Mesothelial cell of epicardium (in vitro differentiated cells): ENCODE results near the gene RHOBTB1. TPM values are rescaled to one million over a fixed set of nuclear protein-coding genes. Genes with fewer than 3 reads are reported as not detected.
"Not testable (repeated sequence)": the region's sequence is repeated elsewhere in the genome, so short reads cannot be mapped to it uniquely, and the experiment has no call there.

Source experiments
- DNase-seq, 2 experiments: peaks; one replicate each; pipeline ENCODE4 v3.0.0; 2021; ENCODE audit warnings: low spot score in 2 of 2; ENCODE audit not compliant: unreplicated experiment in 2 of 2
- H3K27ac Mint-ChIP-seq: 2 replicates; pipeline ENCODE4 v1.8.0; 2021; ENCODE audit warnings: mixed read lengths
- H3K27me3 Mint-ChIP-seq: 2 replicates; pipeline ENCODE4 v1.8.0; 2021; ENCODE audit warnings: low read depth, mixed read lengths
- H3K36me3 Mint-ChIP-seq: 2 replicates; pipeline ENCODE4 v1.8.0; 2021; ENCODE audit warnings: mixed read lengths
- H3K4me1 Mint-ChIP-seq: 2 replicates; pipeline ENCODE4 v1.8.0; 2021; ENCODE audit warnings: mixed read lengths
- H3K4me3 Mint-ChIP-seq: 2 replicates; pipeline ENCODE4 v1.8.0; 2021; ENCODE audit warnings: mild to moderate bottlenecking, moderate library complexity, mixed read lengths
- H3K9me3 Mint-ChIP-seq: 2 replicates; pipeline ENCODE4 v1.8.0; 2021; ENCODE audit warnings: mixed read lengths
- total RNA-seq: library from RNA; stranded (reverse); gene quantifications from 3 replicates; pipeline ENCODE4 v1.2.1, GENCODE V29; 2021
- TF ChIP-seq, protein P1 (sequence below): fragments of 200-600 bp; sonication (generic); IDR thresholded peaks from one replicate; pipeline ENCODE4 v1.5.0; 2021; ENCODE audit warnings: antibody characterized with exemption; ENCODE audit not compliant: unreplicated experiment

Gene RHOBTB1
- total RNA-seq, 1 donor from 2014 or later, result 52.5 TPM

DNA sequence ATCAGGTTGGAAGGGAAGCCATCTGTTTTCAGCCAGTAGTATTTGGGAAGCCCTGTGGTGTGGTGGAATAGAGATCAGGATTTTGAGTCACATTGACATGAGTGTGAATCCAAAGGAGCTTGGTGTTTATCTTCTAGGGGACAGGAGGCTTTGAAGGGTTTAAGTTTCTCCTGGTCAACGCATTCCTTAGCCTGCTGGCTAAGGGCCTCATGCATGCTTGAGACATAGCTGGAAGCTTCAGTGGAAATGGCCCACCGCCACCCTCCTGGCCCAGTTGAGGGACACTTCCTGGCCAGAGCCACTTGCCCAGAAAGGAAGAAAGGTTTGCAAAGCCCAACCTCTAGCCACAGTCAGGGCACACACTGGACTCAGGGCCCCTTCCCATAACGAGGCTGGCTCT, 94.8 kb downstream of the RHOBTB1 start:
- Mint-ChIP-seq H3K4me1 (peaks cover 15% of the 10 kb centered on the region), H3K27ac (peak overlapping the region; percentile 54), H3K36me3 (no peaks in the 10 kb centered on the region), H3K9me3 (peaks cover 18% of the 10 kb centered on the region), H3K27me3 (no peaks in the 10 kb centered on the region), H3K4me3 (no peak overlapping the region)
- TF ChIP-seq, protein P1, sequence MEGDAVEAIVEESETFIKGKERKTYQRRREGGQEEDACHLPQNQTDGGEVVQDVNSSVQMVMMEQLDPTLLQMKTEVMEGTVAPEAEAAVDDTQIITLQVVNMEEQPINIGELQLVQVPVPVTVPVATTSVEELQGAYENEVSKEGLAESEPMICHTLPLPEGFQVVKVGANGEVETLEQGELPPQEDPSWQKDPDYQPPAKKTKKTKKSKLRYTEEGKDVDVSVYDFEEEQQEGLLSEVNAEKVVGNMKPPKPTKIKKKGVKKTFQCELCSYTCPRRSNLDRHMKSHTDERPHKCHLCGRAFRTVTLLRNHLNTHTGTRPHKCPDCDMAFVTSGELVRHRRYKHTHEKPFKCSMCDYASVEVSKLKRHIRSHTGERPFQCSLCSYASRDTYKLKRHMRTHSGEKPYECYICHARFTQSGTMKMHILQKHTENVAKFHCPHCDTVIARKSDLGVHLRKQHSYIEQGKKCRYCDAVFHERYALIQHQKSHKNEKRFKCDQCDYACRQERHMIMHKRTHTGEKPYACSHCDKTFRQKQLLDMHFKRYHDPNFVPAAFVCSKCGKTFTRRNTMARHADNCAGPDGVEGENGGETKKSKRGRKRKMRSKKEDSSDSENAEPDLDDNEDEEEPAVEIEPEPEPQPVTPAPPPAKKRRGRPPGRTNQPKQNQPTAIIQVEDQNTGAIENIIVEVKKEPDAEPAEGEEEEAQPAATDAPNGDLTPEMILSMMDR, result no peak
- no peak for DNase-seq

DNA sequence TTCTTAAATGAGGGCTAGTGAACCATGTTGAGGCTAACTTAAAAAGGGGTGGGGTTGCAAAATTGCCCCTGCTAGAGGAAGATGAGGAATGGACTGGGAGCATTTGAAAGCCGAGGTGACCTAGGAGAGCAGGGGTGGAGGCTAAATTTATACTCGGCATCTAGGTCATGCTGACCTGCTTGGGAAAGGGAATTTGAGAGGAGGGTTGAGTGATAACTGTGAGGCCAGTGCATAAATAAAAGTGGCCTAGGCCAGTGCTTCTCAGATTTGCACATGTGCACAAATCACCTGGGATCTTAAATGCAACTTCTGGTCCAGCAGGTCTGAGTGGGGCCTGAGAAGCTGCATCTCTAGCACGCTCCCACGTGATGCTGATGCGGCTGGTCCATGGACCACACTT, 95.3 kb downstream of the RHOBTB1 start:
- no peak for DNase-seq
- H3K4me1 Mint-ChIP-seq, result peaks cover 15% of the 10 kb centered on the region
- peak overlapping the region; percentile 54 for H3K27ac Mint-ChIP-seq
- no peaks in the 10 kb centered on the region for H3K36me3 Mint-ChIP-seq
- H3K27me3 Mint-ChIP-seq, result no peaks in the 10 kb centered on the region
- H3K9me3 Mint-ChIP-seq, result peaks cover 18% of the 10 kb centered on the region
- TF ChIP-seq, protein P1, result no peak
- no peak overlapping the region for H3K4me3 Mint-ChIP-seq

- H3K9me3 Mint-ChIP-seq, result peaks cover 18% of the 10 kb centered on the region
- H3K36me3 Mint-ChIP-seq, result no peaks in the 10 kb centered on the region
- H3K4me1 Mint-ChIP-seq, result peaks cover 15% of the 10 kb centered on the region
- no peak overlapping the region for H3K4me3 Mint-ChIP-seq
- peak overlapping the region; percentile 84 for H3K27ac Mint-ChIP-seq
- TF ChIP-seq, protein P1, result no peak
- DNase-seq, result no peak
- H3K27me3 Mint-ChIP-seq, result no peaks in the 10 kb centered on the region
These were observed 95.9 kb downstream of the RHOBTB1 start for GRCh38 chr10:60848126-60848525.

GRCh38 chr10:60846173-60846572, 97.8 kb downstream of the RHOBTB1 start:
- DNase-seq, result no peak
- H3K36me3 Mint-ChIP-seq, result no peaks in the 10 kb centered on the region
- H3K4me3 Mint-ChIP-seq, result no peak overlapping the region
- H3K9me3 Mint-ChIP-seq, result peaks cover 18% of the 10 kb centered on the region
- H3K27ac Mint-ChIP-seq, result no peak overlapping the region
- TF ChIP-seq, protein P1, result no peak
- H3K4me1 Mint-ChIP-seq, result peaks cover 15% of the 10 kb centered on the region
- H3K27me3 Mint-ChIP-seq, result no peaks in the 10 kb centered on the region

GRCh38 chr10:60845038-60845437, 98.9 kb downstream of the RHOBTB1 start:
- H3K36me3 Mint-ChIP-seq, result no peaks in the 10 kb centered on the region
- no peak overlapping the region for H3K4me3 Mint-ChIP-seq
- DNase-seq, result no peak
- no peaks in the 10 kb centered on the region for H3K27me3 Mint-ChIP-seq
- no peak overlapping the region for H3K27ac Mint-ChIP-seq
- peaks cover 15% of the 10 kb centered on the region for H3K4me1 Mint-ChIP-seq
- peaks cover 14% of the 10 kb centered on the region for H3K9me3 Mint-ChIP-seq
- TF ChIP-seq, protein P1, result no peak

GRCh38 chr10:60842694-60843093, 101.3 kb downstream of the RHOBTB1 start:
- Mint-ChIP-seq H3K27ac (no peak overlapping the region), H3K27me3 (no peaks in the 10 kb centered on the region), H3K4me1 (peaks cover 5% of the 10 kb centered on the region), H3K36me3 (no peaks in the 10 kb centered on the region), H3K4me3 (no peak overlapping the region), H3K9me3 (peaks cover 14% of the 10 kb centered on the region)
- no peak for DNase-seq
- TF ChIP-seq, protein P1, result no peak

GRCh38 chr10:60841227-60841626, 102.8 kb downstream of the RHOBTB1 start:
- H3K4me1 Mint-ChIP-seq, DNase-seq, H3K36me3 Mint-ChIP-seq, H3K4me3 Mint-ChIP-seq, H3K27ac Mint-ChIP-seq, H3K27me3 Mint-ChIP-seq: not testable (repeated sequence)
- peaks cover 14% of the 10 kb centered on the region for H3K9me3 Mint-ChIP-seq
